HUES48 (cell line): ENCODE data around the gene VWA5B1.

Experiments used
- H3K27ac ChIP-seq: one replicate; pipeline ENCODE4 v1.7.0; 2013; ENCODE audit warnings: low read depth, low read length, inconsistent platforms
- H3K27me3 ChIP-seq: 2 replicates; pipeline ENCODE4 v1.6.1; 2013; ENCODE audit warnings: mild to moderate bottlenecking, low read length; ENCODE audit not compliant: control insufficient read depth, insufficient read depth
- H3K36me3 ChIP-seq: 2 replicates; pipeline ENCODE4 v1.6.1; 2013; ENCODE audit warnings: low read length; ENCODE audit not compliant: control insufficient read depth, insufficient read depth
- H3K4me1 ChIP-seq: 2 replicates; pipeline ENCODE4 v1.6.1; 2013; ENCODE audit warnings: mild to moderate bottlenecking, low read length; ENCODE audit not compliant: control insufficient read depth, insufficient read depth
- H3K4me3 ChIP-seq: 2 replicates; pipeline ENCODE4 v1.5.1; 2013; ENCODE audit warnings: mild to moderate bottlenecking, low read depth, low read length
- H3K9ac ChIP-seq: 2 replicates; pipeline ENCODE4 v1.6.1; 2013; ENCODE audit warnings: mild to moderate bottlenecking, low read depth, low read length, moderate library complexity
- H3K9me3 ChIP-seq: 2 replicates; pipeline ENCODE4 v1.6.1; 2013; ENCODE audit warnings: low read length; ENCODE audit not compliant: control insufficient read depth, insufficient read depth

VWA5B1 gene

DNA sequence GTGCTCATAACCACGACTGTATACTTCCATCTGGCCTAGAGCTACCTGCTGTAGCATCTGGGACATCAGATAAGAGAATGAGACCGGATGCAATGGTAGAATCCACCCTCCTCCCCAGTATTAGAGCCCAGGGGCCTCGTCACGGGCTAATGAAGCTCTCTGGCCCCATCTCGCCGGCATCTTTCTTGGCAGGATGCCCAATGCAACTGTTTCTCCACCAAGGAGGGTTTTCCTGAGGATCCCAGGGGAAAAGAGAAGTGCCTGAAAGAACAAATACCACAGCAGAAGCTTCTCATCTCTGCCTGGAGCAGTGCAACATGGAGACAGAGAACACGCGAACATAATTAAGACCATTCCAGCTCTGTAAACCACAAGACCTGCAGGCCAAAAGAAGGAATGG, 80.0 kb downstream of the VWA5B1 start:
- H3K27me3 ChIP-seq: peaks cover 80% of the 10 kb centered on the region

DNA sequence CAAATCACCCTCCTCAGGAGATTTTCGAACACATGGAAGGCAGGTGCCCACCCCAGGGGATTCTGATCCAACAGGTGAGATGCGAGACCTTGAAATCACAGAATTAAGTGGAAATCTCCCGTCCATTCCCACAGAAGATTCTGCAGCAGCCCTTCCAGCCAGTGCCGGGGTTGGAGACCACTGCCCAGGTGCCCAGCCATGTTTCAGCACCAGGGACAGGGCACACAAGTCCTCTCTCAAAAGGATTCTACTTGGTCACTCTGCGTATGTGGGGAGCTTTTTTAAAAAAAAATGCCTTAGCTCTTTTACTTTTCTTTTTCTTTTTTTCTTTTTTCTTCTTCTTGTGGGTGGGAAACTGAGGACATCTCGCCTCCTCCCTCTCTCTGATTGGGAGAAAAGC, 80.7 kb downstream of the VWA5B1 start:
- H3K27ac ChIP-seq: no peak overlapping the region
- no peaks in the 10 kb centered on the region for H3K4me1 ChIP-seq
- H3K36me3 ChIP-seq: no peaks in the 10 kb centered on the region
- no peak overlapping the region for H3K9ac ChIP-seq
- H3K4me3 ChIP-seq: no peak overlapping the region
- no peaks in the 10 kb centered on the region for H3K9me3 ChIP-seq
- H3K27me3 ChIP-seq: peaks cover 80% of the 10 kb centered on the region

More for the DNA sequence above, 80.0 kb downstream of the VWA5B1 start:
- H3K9ac ChIP-seq: no peak overlapping the region
- no peak overlapping the region for H3K4me3 ChIP-seq
- 0 out of 2 replicates have a peak, but pooled peaks cover 2% of the 10 kb centered on the region for H3K4me1 ChIP-seq
- H3K36me3 ChIP-seq: no peaks in the 10 kb centered on the region
- H3K27ac ChIP-seq: no peak overlapping the region
- no peaks in the 10 kb centered on the region for H3K9me3 ChIP-seq

DNA sequence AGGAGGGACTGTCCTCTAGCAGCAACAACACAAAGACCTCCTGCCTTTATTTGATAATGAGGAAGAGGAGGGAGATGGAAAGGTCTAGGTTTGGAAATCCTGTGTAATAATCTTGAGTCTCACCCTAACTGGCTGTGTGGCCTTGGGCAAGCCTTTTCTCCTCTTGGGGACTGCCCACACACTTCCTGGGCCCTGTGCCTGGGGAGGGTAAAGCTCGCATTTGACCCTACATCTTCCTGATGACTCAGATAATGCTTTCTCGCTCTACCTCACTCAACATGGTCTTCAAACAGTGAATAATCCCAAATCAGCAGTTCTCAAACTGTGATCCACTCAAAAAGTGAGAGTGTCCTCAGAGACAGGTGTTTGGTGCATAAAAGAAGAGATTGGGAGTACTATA, 81.2 kb downstream of the VWA5B1 start:
- no peaks in the 10 kb centered on the region for H3K36me3 ChIP-seq
- no peaks in the 10 kb centered on the region for H3K4me1 ChIP-seq
- H3K4me3 ChIP-seq: no peak overlapping the region
- H3K27ac ChIP-seq: no peak overlapping the region
- no peaks in the 10 kb centered on the region for H3K9me3 ChIP-seq
- peaks cover 79% of the 10 kb centered on the region for H3K27me3 ChIP-seq
- no peak overlapping the region for H3K9ac ChIP-seq

DNA sequence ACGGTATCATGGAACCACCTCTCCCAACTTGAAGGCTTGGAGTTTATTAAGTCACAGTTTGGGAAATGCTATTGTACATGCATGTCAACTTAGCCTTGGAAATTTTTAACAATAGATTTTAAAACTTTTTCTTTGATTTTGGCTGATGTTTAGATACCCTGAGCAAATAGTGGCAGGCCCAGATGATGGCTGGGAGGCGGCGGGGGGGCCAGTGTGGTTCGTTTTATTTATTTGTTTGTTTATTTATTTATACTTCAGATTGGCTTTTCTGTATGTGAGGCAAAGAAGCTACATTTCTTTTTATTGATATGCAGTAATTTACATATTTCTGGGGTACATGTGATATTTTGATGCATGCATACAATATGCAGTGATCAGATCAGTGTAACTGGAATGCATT, 82.0 kb downstream of the VWA5B1 start:
- no peak overlapping the region for H3K4me3 ChIP-seq
- H3K36me3 ChIP-seq: no peaks in the 10 kb centered on the region
- no peaks in the 10 kb centered on the region for H3K4me1 ChIP-seq
- peaks cover 79% of the 10 kb centered on the region for H3K27me3 ChIP-seq
- H3K9me3 ChIP-seq: no peaks in the 10 kb centered on the region
- H3K9ac ChIP-seq: no peak overlapping the region
- no peak overlapping the region for H3K27ac ChIP-seq

DNA sequence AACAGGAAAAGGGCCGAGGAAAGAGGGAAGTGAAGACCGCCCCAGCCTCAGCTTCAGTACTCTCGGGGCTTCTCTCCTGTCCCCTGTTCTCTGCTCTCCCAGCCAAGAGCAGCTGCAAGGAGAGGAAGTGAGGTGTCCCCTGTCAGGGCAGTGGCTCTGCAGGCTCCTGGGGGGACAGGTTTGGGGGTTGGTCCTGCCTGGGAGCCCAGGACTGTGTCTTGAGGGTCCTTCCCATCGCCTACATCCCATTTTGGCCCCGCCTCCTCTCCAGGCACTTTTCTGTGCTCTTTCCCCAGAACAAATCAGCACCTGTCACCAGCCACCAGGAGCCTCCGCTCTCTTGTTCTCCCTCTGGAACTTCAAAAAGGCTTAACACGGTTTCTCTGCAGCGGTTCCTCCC, 82.6 kb downstream of the VWA5B1 start:
- Histone ChIP-seq H3K4me3 (no peak overlapping the region), H3K9ac (no peak overlapping the region), H3K27ac (no peak overlapping the region), H3K9me3 (no peaks in the 10 kb centered on the region), H3K4me1 (no peaks in the 10 kb centered on the region), H3K27me3 (peaks cover 75% of the 10 kb centered on the region), H3K36me3 (no peaks in the 10 kb centered on the region)

DNA sequence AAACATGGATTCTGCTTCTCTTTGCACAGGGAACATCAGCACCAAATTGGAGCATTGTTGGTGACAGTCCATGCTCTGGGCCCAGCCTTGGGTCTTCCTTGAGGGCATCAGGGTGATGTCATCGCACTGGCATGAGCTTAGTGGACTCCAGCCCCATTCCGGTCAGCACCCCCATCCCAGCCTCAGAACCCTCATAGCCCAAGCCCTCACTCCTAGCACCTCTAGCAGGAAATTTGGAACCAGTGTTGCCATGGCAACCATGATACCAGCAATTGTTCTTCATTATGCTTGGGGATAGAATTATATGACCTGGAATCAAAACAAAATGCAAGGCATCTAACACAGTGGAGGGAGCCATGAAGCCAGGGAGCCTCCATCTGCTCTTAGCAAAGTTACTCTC, 83.1 kb downstream of the VWA5B1 start:
- Histone ChIP-seq H3K9ac (no peak overlapping the region), H3K4me3 (no peak overlapping the region), H3K9me3 (no peaks in the 10 kb centered on the region), H3K27ac (no peak overlapping the region), H3K4me1 (no peaks in the 10 kb centered on the region), H3K36me3 (no peaks in the 10 kb centered on the region), H3K27me3 (peaks cover 75% of the 10 kb centered on the region)

DNA sequence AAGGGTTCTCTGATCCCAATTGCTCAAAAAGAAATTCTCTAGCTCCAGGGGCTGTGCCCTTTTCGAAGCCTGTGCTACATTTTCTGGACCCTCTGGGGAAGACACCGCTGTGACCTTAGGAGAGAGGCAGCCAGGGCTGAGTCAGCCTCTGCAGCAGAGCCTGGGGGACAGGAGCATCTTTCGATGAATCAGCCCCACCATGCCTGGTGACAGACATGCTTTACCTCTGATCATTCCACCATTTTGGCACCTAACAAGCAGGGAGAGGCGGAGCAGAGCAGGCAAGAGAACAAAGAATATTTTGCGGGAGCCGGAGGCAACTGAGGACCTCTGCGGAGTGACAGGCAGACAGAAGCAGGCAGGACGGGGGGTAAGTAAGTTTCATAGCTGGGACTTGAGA, 84.9 kb downstream of the VWA5B1 start:
- Histone ChIP-seq H3K36me3 (no peaks in the 10 kb centered on the region), H3K9me3 (no peaks in the 10 kb centered on the region), H3K27me3 (peaks cover 73% of the 10 kb centered on the region), H3K4me3 (no peak overlapping the region), H3K9ac (no peak overlapping the region), H3K27ac (no peak overlapping the region), H3K4me1 (no peaks in the 10 kb centered on the region)

DNA sequence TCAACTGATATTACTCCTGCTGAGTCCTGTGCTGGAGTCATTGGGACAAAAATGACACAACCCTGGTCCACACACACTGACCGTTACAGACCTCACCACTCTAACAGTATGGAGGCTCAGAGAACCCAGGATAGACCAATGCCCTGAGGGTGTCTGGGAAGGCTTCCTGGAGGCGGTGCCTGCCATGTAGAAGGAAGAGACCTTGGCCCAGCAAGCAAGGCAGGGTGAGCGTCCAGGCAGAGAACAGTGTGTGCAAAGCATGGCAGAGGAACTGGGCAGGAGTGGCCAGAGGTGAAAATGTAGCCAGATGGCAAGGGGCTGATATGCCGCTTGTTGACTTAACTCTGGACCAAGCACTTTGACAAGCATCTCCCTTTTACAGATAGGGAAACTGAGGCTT, 85.5 kb downstream of the VWA5B1 start:
- Histone ChIP-seq H3K4me1 (no peaks in the 10 kb centered on the region), H3K4me3 (no peak overlapping the region), H3K27ac (no peak overlapping the region), H3K36me3 (no peaks in the 10 kb centered on the region), H3K9me3 (no peaks in the 10 kb centered on the region), H3K27me3 (peaks cover 75% of the 10 kb centered on the region), H3K9ac (no peak overlapping the region)

DNA sequence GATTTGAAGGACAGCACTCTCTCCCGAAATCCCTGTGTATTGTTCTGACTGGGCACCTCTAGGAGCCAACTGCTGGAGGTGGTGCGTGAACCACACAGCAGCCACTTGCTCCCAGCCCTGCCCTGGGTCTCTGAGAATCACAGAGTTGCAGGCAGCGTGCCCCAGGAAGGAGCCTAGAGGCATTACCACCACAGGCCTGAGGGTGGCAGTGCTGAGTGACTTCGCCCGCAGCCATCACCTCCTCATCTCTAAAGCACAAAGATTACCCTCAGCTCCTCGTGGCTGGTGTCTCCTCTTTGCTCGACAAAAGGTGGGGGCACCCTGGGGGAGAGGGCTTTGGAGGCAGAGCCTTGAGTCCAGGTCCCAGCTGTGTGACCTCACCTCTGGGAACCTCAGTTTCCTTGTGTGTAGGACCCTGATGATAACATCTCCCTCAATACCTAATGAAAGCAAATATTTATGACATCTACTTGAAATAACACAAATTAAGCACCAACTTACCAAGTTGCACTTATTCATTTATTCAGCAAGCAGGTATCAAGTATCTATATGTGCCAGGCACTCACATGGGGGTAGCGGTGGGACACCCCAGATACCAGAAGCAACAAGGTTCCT, 86.3 kb downstream of the VWA5B1 start:
- Histone ChIP-seq H3K4me3 (no peak overlapping the region), H3K9ac (no peak overlapping the region), H3K27me3 (peaks cover 71% of the 10 kb centered on the region), H3K27ac (no peak overlapping the region), H3K9me3 (no peaks in the 10 kb centered on the region), H3K36me3 (no peaks in the 10 kb centered on the region), H3K4me1 (no peaks in the 10 kb centered on the region)

DNA sequence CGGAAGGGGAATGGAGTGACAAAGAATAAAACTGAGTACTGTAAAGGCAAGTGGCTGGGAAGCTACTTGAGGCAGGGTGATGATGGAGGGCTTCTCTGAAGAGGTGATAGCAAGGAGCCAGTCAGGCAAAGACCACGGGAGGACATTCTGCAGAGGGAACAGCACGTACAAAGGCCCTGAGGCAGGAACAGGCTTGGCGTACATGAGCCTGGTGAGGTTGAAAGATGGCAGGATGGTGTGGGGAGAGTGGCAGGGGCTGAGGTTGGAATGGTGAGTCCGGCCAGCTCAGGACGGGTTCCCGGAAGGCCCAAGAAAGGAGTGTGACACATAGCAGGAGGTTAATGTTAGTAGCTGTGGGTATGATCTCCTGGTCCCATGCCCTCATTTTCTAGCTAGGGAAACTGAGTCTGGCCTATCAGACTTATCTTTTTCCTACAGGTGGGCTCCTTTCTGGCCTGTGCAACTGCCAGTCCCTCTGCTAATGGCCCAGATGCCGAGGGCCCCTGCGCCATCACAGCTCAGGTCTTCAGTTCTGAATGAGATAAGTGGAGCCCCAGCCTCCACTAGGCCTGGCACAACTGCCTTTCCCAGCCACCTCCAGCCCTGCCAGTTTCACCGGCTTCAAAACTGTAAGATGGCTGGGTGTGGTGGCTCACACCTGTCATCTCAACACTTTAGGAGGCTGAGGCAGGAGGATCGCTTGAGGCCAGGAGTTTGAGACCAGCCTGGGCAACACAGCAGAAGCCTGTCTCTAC, 87.0 kb downstream of the VWA5B1 start:
- Histone ChIP-seq H3K36me3 (no peaks in the 10 kb centered on the region), H3K27ac (no peak overlapping the region), H3K9me3 (no peaks in the 10 kb centered on the region), H3K9ac (no peak overlapping the region), H3K4me1 (no peaks in the 10 kb centered on the region), H3K4me3 (no peak overlapping the region), H3K27me3 (peaks cover 68% of the 10 kb centered on the region)

DNA sequence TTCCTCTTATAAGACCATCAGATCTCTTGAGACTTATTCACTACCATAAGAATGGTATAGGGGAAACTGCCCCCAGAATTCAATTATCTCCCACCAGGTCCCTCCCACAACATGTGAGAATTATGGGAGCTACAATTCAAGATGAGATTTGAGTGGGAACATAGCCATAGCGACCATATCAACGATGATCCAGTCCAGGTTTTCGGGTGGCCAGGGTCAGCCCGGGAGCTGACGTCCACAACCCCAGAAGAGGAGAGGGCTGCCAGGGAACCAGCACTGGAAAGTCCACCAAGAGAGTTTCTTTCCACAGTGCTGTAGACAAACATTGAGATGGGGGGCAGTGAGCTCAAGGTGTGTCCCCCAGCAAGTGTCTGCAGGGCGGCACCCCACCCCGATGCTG, 88.4 kb downstream of the VWA5B1 start:
- Histone ChIP-seq H3K27me3 (peaks cover 71% of the 10 kb centered on the region), H3K4me1 (no peaks in the 10 kb centered on the region), H3K9me3 (no peaks in the 10 kb centered on the region), H3K36me3 (no peaks in the 10 kb centered on the region), H3K9ac (no peak overlapping the region), H3K27ac (no peak overlapping the region), H3K4me3 (no peak overlapping the region)
